Activated CD8-positive, alpha-beta memory T cell treated with anti-CD3 and anti-CD28 coated beads, Interleukin-2, amount 50 U/mL, for 24 hours (primary cell): ENCODE results near the gene GCK.
A peak's percentile ranks its signal among the peaks of the same experiment; 100 is the strongest.
"Not testable (repeated sequence)": the region's sequence is repeated elsewhere in the genome, so short reads cannot be mapped to it uniquely, and the experiment has no call there.

ENCODE experiments used
- DNase-seq: peaks from one replicate; pipeline ENCODE4 v3.0.0-alpha.2; 2020; ENCODE audit errors: extremely low read depth

The GCK gene

DNA sequence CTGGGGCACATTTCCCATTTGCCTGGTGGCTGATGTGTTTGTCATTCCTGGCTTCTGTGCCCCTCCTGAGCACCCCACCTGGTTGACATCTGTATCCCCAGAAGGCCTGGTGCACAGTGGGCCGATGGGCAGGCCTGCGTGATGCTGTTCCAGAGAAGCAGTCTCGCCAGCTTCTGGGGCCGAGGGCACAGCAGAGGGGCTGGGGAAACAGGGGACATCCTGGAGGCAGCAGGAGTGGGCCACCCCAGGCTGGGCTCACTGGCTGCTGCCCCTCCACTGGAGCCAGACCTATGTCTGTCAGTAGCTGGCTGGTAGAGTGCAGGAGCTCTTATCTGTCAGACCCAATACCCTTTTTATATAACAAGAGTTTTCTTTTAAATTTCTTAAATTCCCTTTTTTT, 47.2 kb downstream of the GCK start:
- no peak for DNase-seq

DNA sequence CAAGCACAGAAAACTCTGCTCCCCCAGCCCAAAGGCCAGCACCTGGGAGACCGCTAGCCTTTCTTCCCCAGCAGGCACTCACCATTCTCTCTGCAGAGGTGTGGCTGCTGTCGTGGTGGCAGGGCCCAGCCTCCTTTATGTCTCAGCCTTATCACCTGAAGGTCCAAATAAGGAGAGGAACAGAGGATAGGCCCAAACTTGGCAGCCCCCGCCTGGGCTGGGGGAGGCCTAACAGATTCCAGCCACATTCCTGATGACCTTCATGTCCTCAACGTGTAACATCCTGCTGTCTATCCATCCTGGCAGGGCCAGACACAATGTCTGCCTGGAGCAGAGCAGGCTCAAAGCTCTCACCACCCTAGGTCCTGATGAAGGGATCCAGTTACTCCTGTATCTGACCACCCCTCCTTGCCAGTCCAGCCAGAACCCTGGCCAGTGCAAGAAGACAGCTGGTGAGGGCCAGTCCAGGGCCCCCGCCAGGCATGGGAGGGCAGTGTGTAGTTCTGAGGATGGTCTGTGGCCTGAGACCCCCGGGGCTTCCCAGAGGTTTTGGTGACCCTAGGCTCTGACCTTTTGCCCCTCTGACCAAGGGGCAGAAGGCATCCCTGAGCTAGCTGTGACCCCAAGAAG, 47.9 kb downstream of the GCK start, which contains the start of gene MYL7:
Gene MYL7, minus strand, starts transcription at position 112 of the 630 bp plus-strand sequence. Its CDS starts 27 bp downstream, at position 85.
- no peak for DNase-seq

DNA sequence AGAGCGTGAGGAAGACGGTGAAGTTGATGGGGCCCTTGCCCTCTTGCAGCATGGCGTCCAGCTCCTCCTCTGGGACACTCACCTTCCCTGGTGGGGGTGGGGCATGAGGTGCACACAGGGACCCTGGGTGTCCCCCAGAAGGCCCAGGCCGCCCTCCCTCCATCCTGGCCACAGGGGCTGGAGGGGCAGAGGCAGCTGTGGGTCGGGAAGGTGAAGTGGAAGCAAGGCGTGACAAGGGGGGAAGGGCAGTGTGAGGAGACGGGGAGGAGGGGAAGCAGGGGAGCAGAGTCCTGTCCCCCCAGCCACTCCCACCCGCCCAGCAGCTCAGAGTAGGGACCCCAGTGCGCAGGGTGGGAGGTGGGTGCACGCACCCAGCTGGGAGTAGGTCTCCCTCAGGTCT, 48.9 kb downstream of the GCK start:
- DNase-seq = no peak

DNA sequence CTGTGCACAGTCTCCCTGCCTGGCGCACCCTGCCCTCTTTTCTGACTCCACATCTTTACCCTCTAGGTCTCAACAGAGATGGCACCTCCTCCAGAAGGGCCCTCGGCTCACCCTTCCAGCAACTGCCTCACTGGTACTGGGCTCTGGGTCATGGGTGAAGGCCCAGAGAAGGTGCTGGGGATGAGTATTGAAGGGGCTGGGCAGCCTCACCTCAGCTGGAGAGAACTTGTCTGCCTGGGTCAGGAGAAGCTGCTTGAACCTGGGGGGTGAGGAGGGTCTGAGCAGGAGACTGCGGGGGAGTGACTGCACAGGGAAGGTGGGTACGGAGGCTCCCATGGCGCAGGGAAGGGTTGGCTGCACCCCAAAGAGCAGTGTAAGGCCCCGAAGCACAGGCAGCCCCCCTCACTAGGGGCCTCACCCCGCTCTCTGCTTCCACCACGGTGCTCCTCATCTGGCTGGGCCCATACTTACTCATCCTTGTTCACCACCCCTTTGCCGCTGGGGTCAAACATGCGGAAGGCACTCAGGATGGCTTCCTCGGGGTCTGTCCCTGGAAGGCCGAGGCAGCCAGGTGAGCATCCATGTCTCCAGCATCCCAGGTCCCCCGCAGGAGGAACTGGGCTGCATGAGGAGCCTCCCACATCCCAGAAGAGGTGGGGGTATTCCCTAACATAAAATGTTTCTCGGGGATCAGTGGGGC, 49.8 kb downstream of the GCK start:
- no peak for DNase-seq

DNA sequence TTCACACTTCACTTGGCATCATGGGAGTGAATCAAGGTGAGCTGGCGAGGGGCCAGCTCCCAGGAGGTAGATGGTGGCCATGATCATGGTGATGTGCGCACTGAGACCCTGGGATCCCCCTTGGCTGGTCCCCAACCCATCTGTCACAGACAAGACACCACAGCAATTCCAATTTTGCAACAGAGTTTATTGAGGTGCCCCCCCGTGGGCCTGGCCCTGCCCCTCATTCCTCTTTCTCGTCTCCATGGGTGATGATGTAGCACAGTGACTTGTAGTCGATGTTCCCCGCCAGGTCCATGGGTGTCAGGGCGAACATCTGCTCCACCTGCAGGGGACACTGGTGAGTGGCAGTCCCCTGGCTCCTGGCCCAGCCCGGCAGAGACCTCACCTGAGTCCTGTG, 50.5 kb downstream of the GCK start:
- no peak for DNase-seq

DNA sequence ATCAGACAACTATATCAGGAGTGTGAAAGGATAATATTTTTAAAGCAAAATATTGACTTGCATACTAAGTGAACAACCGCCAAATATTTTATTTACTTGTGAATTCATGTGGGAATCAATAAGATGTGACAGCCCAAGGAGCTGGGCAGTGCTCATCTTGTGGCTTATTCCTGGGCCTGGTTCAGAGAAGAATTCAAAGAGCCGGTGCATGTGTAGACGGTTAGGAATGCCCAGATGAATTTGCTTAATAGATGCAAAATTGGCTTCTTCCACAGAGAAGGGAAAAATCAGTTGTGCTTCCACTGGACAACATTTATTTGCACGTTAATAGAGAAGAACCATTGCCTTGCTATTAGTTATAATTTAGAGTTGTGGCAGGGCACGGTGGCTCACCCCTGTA, 52.5 kb downstream of the GCK start:
- no peak for DNase-seq

DNA sequence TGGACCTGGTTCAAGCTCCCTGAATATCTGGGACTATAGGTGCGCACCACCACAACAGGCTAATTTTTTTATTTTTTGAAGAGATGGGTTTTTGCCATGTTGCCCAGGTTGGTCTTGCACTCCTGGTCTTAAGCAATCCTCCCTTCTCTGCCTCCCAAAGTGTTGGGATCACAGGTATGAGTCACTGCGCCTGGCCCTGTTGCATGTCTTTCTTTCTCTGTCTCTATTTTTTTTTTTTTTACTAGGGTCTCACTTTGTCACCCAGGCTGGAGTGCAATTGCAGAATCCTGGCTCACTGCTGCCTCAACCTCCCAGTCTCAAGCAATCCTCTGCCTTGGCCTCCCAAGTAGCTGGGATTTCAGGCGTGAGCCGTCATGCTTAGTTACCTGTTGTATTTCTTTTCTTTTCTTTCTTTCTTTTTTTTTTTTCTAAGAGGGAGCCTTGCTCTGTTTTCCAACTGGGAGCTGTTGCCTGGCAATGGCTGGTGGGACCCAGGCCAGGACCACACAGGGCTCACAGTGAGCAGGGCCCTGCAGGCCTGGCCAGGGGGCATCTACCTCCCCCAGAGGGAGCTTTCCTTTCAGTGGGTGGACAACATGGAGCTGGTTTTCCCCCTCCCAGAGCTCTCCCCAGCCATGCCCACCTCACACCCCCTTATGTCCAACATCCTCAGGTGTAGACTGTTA, 54.2 kb downstream of the GCK start:
- no peak for DNase-seq

DNA sequence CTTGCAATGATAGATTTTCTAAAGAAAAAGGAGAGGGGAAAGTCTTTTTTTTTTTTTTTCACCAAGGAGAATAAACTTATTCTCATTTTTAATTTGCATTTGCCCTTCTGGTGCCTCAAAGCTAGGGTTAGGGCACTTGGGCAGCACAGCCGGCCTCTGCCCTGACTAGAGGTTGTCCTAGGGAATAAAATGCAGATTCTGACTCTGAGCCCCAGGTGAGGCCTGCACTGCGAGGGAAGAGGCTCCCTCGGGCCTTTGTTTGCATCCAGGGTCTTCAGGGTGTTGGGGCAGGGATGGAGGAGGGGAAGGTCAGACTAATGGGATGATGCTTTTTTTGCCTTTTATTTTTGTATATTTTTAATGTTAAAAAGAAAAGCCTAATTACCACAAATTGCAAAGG, 55.9 kb downstream of the GCK start:
- DNase-seq = no peak

DNA sequence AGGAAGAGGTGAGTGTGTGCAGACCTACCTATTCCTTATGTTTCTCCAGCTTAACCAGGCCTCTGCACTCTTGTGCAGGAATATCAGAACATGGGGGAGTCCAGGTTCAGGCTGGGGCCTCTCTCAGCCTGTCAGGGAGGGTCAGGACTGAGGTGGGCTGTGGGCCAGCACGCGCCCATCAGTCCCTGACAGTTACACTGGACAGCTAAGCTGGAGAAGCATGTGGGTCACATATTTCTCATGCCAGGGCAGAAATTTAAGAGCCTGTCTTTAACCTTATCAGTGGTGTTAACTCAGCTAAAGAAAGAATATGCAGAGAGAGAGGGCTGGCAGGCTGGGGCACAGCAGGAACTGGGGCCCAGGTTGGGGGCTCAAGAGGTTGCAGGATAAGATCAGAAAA, 57.2 kb downstream of the GCK start:
- no peak for DNase-seq

DNA sequence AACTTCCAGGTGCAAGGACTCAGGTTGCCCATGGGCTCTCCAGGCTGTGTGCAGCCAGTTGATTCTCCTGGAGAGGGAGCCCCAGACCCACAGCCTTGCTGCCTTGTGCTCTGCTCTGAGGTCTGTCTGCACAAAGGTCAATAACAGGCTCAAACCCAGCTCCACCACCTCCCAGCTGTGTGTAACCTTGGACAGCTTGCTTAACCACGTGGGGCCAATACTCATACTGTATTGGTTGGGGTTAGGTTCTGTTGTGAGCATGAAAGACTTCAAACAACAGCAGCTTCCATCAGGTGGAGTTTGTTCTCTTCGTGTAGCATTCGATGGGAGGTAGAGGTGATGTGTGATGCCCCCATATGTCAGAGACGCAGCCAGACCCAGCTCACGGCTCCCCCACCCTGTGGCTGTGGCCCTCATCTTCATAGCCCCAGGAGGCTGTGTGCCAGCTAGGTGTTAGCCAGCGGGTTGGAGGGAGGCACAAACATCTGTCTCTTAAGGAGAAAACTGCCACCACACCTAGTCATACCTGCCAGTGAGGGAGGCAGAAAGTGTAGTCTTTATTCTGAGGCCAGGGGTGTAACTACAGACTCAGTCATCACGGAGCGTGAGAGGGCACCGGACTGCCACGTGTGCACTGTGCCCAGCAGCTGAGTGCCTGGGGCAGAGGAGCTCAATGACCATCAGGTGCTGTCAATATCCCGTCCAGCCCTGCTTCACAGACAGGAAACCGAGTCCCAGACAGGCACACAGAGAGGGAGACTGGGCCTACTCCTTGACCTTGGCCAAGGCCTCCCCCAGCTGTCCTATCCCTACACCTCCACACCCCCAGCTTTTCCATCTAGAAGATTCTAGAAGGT, 57.8 kb downstream of the GCK start:
- no peak for DNase-seq

DNA sequence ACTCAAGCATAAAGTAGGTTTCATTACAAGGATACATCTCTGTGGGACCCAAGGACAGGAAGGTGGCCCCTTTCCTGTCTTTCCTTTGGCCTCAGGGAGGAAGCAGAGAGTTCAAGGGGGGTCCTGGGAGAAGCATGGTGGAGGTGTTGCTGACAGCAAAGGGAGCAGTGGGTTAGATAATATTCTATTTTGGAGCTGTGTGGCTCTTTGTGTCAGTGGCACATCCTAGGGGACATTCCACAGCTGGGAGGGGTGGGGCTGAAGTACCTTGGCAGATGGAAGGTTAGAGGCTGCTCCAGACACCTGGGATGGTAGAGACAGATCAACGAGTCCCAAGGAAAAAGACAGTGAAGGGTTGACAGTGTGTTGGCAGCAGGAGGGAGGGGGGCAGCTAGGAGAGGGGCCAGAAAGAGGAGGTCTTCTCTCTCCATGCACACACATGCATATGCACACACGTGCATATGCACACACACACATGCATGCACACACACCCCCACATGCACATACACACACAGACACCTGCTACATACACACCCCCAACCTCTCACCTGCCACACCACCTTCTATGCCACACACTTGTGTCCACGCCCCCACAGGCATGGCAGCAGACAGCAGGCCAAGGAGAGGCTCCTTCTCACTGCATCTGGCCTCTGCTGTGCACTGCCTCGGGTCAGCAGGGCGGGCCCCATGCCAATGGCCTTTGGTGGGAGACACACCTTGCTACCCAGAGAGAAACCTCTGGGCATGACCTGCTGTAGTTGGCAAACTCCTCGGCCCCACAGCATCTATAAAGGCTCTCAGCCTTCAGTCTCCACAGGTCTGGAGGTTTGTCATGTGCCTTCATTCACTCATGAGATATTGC, 60.3 kb downstream of the GCK start:
- DNase-seq = no peak

DNA sequence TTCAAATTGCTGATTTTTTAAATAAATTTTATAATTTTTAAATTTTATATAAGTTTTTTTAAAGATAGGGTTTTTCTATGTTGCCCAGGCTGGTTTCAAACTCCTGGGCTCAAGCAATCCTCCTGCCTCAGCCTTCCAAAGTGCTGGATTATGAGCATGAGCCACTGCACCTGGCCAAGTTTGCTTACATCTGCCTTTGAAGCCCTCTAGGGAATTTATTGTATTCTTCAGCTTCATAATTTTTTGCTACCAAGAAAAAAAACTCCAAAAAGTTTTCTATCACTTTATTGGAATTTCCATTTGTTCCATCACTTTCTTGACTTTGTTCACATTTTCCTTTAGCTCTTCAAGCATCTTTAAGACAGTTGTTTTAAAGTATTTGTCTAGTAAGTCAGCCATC, 62.1 kb downstream of the GCK start:
- DNase-seq = no peak

DNA sequence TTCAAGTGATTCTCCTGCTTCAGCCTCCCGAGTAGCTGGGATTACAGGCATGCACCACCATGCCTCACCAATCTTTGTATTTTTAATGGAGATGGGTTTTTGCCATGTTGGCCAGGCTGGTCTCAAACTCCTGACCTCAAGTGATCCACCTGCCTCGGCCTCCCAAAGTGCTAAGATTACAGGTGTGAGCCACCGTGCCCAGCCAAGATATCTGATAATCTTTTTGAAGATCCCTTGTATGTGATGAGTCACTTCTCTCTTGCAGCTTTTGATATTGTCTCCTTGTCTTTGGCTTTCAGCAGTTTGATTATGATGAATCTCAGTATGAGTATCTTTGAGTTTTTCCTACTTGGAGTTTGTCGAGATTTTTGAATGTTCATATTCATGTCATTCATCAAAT, 62.7 kb downstream of the GCK start:
- DNase-seq = not testable (repeated sequence)

DNA sequence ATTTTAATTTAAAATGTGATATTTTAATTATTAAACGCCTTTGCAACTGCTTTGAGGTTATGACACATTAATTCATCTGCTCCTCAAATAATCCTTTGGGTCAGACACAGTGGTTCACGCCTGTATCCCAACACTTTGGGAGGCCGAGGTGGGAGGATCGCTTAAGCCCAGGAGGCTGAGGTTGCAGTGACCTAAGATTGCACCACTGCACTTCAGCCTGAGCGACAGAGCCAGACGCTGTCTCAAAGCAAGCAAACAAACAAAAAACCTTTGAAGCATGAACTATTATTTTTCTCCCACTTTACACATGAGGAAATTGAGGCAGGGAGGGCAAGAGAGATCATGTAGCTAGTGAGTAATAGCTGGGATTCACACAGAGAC, 64.4 kb downstream of the GCK start:
- no peak for DNase-seq

DNA sequence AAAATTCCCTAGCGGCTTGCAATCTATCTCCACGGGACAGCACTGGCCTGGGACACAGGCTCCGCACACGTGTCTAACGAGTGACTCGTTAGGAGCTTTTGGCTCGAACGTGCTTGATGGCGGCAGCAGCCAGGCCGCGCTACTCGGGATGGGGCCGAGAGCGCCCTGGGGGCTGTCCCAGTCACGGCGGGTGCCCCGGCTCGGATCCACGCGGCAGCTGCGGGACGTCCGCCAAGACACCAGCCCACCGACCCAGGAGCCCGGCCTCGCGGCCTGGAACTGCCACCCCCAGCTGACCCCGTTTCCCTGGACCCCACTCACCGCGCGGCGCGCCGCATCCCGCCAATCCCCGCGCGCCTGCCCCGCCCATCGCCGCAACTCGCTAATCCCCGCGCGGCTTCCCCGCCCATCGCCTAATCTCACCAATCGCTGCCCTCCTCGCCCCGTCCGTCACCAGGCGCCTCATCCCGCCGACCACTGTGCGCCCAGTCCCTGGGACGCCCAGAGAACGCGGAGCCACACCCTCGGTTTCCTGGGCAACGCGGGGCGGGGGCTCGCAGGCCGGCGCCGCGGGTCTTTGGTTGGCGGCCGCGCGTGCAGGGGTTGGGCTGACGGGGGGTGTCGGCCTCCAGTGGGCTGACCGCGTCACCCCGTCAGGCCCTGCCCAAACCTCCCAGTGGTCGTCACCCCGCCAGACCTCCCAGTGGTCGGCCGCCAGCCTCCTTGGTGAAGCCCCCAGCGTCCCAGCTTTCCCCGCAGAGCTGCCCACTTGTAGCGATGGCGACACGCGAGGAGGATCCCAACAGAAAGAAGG, 65.8 kb downstream of the GCK start, which contains the start of gene POLD2:
Gene POLD2, minus strand, starts transcription at position 359 of the 814 bp plus-strand sequence. CDS start 1,495 bp downstream, outside the sequence.
- DNase-seq = peak; percentile 95

DNA sequence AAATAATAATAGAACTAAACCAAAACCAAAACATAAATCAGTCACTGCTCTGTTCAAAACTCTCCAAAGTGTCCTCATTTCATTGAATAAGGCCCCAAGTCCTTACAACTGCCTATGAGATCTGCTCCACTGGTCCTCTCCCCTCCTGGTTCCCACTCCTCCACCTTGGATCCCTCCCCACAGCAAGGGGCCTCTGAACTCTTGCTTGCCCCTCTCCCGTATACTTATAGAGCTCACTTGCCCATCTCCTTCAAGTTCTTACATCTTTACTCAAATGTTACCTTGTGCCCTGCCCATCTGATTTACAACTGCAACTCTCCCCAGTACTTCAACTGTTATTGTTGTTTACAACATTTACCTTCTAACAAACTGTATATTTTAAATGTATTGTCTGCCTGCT, 66.7 kb downstream of the GCK start:
- DNase-seq = no peak

DNA sequence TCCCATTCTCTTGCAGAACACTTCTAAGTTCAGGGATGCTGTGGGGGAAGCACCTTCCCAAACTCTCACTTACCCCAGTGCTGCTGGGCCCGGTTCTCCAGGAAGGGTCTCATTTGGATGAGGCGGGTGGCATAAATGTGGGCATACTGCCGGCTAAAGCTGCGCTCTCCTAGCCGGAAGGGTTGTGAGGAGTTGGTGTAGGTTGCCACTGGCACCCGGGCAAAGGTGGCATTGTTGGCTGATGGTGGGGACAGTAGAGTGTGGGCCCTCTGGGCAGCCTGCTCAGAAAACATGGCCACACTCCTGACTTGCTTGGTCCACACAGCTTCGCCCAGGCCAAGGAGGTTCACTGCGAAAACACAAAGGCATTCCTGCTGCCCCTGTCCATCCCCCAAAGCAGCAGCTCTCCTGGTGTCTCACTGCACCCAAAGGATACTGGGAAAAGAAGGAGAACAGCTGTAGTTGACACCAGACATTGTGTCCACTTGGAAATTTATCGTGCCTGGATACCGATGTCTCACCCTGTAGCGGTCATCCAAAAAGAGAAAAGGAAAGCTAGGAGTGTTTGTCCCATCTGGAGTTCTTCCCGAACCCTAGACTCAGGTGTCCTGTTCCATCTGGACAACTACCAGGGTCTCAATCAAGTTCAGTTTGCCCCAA, 67.3 kb downstream of the GCK start:
- DNase-seq = no peak

DNA sequence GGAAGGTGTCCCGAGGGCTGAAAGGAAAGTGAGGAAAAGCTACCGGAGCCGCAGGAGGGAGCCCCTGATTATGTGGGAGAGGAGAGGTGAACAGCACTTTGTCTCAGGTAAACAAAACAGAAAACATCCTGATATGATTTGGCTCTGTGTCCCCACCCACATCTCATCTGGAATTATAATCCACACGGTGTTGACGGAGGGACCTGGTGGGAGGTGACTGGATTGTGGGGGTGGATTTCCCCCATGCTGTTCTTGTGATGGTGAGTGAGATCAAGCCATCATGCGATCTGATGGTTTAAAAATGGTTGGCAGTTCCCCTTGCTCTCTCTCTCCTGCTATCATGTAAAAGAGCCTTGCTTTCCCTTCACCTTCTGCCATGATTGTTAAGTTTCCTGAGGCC, 68.8 kb downstream of the GCK start:
- DNase-seq = no peak

DNA sequence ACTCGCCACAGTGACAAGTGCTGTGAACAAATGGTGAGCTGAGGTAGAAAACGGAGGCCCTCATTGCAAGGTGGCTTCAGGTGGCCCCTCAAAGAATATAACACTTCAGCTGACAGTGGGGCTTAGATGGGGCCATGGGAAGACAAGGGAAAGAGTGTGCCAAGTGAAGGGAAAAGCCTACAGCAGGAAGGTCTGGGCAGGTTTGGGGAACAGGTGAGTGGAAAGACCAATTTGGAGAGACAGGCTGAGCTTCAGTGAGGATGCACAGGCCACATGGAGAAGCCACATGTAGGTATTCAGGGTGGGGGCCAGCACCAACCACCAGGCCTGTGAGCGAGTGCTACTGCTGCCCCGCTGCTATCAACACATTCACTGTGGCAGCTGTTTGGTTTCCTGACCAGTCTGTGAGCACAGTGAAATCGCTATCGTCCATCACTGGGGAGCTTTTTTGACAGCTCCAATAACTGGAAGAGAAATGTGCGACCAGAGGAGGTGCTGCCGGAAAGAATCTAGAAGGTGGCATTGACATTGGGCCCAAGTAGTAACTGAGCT, 69.3 kb downstream of the GCK start:
- no peak for DNase-seq
